HEK293 (cell line): ENCODE results near the gene PLA2G4C.

ENCODE experiments used
- CTCF ChIA-PET: fragments of 350-600 bp; formaldehyde crosslinking; extraction: SDS; loops from one replicate; lab custom pipeline; 2021; ENCODE audit warnings: antibody characterized with exemption; lab: Yijun Ruan, JAX
- POLR2A ChIA-PET: fragments of 300-600 bp; formaldehyde crosslinking; extraction: SDS; loops from one replicate; lab custom pipeline; 2020; ENCODE audit warnings: antibody characterized with exemption, inconsistent platforms; lab: Yijun Ruan, JAX
- H3K27ac ChIP-seq: fragments of 200-500 bp; sonication (Bioruptor generic); 2 replicates; pipeline ENCODE4 v1.5.1; 2014; ENCODE audit warnings: low read depth, low read length, control low read depth, inconsistent platforms; ENCODE audit errors: extremely low read depth
- H3K36me3 ChIP-seq, 2 experiments: fragments of 200-500 bp in 1 of 2; sonication (Bioruptor generic) in 1 of 2; 1 replicate in 1 of 2; 2 replicates in 1 of 2; pipeline ENCODE4 v1.5.1; 2014 to 2017; ENCODE audit warnings: inconsistent platforms in 2 of 2, low read length in 2 of 2; ENCODE audit not compliant: control insufficient read depth in 2 of 2, insufficient read depth in 1 of 2
- H3K4me1 ChIP-seq: fragments of 200-500 bp; sonication (Bioruptor generic); 2 replicates; pipeline ENCODE4 v1.5.1; 2014; ENCODE audit warnings: mild to moderate bottlenecking, low read length, inconsistent platforms; ENCODE audit not compliant: control insufficient read depth, insufficient read depth
- H3K4me3 ChIP-seq: 2 replicates; pipeline ENCODE4 v1.5.1; 2011; ENCODE audit warnings: low read depth, mild to moderate bottlenecking, control low read depth, low read length, moderate library complexity
- H3K9me3 ChIP-seq: fragments of 200-500 bp; sonication (Bioruptor generic); 2 replicates; pipeline ENCODE4 v1.5.1; 2014; ENCODE audit warnings: low read depth, low read length, inconsistent platforms; ENCODE audit not compliant: control insufficient read depth, insufficient read depth
- GLI4 ChIP-seq: fragments of 450-650 bp; formaldehyde crosslinking; IDR thresholded peaks from 2 replicates; pipeline ENCODE4 v1.5.1; 2016; ENCODE audit warnings: missing biosample characterization, missing genetic modification characterization
- HOXA7 ChIP-seq: sonication (generic); formaldehyde crosslinking; IDR thresholded peaks from 2 replicates; pipeline ENCODE4 v1.8.1; 2022; ENCODE audit warnings: missing genetic modification reagents, borderline replicate concordance
- HOXD13 ChIP-seq: sonication (generic); formaldehyde crosslinking; IDR thresholded peaks from 2 replicates; pipeline ENCODE4 v1.8.0; 2022; ENCODE audit warnings: missing genetic modification reagents, borderline replicate concordance
- KLF1 ChIP-seq: fragments of 450-650 bp; formaldehyde crosslinking; IDR thresholded peaks from 2 replicates; pipeline ENCODE4 v1.5.1; 2016; ENCODE audit warnings: missing biosample characterization, missing genetic modification characterization
- KLF16 ChIP-seq: fragments of 450-650 bp; formaldehyde crosslinking; IDR thresholded peaks from 2 replicates; pipeline ENCODE4 v1.5.1; 2017; ENCODE audit warnings: missing biosample characterization, missing genetic modification characterization
- PRDM6 ChIP-seq: fragments of 450-650 bp; formaldehyde crosslinking; IDR thresholded peaks from 2 replicates; pipeline ENCODE4 v1.5.1; 2017; ENCODE audit warnings: missing biosample characterization, missing genetic modification characterization
- ZBTB10 ChIP-seq: fragments of 450-650 bp; formaldehyde crosslinking; IDR thresholded peaks from 2 replicates; pipeline ENCODE4 v1.5.1; 2016; ENCODE audit warnings: missing biosample characterization, missing genetic modification characterization
- ZBTB20 ChIP-seq: fragments of 450-650 bp; formaldehyde crosslinking; IDR thresholded peaks from 2 replicates; pipeline ENCODE4 v1.5.1; 2016; ENCODE audit warnings: missing biosample characterization, missing genetic modification characterization
- ZBTB6 ChIP-seq: fragments of 450-650 bp; formaldehyde crosslinking; IDR thresholded peaks from 2 replicates; pipeline ENCODE4 v1.5.1; 2017; ENCODE audit warnings: missing biosample characterization, missing genetic modification characterization
- ZEB2 ChIP-seq: fragments of 450-650 bp; formaldehyde crosslinking; IDR thresholded peaks from 2 replicates; pipeline ENCODE4 v1.5.1; 2016; ENCODE audit warnings: missing biosample characterization, missing genetic modification characterization
- ZNF169 ChIP-seq: fragments of 450-650 bp; formaldehyde crosslinking; IDR thresholded peaks from 2 replicates; pipeline ENCODE4 v1.5.1; 2016; ENCODE audit warnings: missing biosample characterization, missing genetic modification characterization
- ZNF398 ChIP-seq: fragments of 450-650 bp; formaldehyde crosslinking; IDR thresholded peaks from 2 replicates; pipeline ENCODE4 v1.5.1; 2017; ENCODE audit warnings: missing biosample characterization, missing genetic modification characterization
- ZNF404 ChIP-seq: fragments of 450-650 bp; formaldehyde crosslinking; IDR thresholded peaks from 2 replicates; pipeline ENCODE4 v1.5.1; 2017; ENCODE audit warnings: missing biosample characterization, missing genetic modification characterization
- ZNF501 ChIP-seq: fragments of 450-650 bp; formaldehyde crosslinking; IDR thresholded peaks from 2 replicates; pipeline ENCODE4 v1.5.1; 2016; ENCODE audit warnings: missing biosample characterization, missing genetic modification characterization
- ZNF513 ChIP-seq: fragments of 450-650 bp; IDR thresholded peaks from 2 replicates; pipeline ENCODE4 v1.5.1; 2018; ENCODE audit warnings: missing biosample characterization, missing genetic modification characterization
- ZNF530 ChIP-seq: fragments of 450-650 bp; formaldehyde crosslinking; IDR thresholded peaks from 2 replicates; pipeline ENCODE4 v1.5.1; 2016; ENCODE audit warnings: low read depth, missing biosample characterization, missing genetic modification characterization
- ZNF560 ChIP-seq: fragments of 450-650 bp; formaldehyde crosslinking; IDR thresholded peaks from 2 replicates; pipeline ENCODE4 v1.5.1; 2017; ENCODE audit warnings: missing biosample characterization, missing genetic modification characterization, borderline replicate concordance
- ZNF580 ChIP-seq: fragments of 450-650 bp; formaldehyde crosslinking; IDR thresholded peaks from 2 replicates; pipeline ENCODE4 v1.5.1; 2016; ENCODE audit warnings: missing biosample characterization, missing genetic modification characterization
- ZNF621 ChIP-seq: fragments of 450-650 bp; formaldehyde crosslinking; IDR thresholded peaks from 2 replicates; pipeline ENCODE4 v1.5.1; 2017; ENCODE audit warnings: missing biosample characterization, missing genetic modification characterization
- ZNF664 ChIP-seq: fragments of 450-650 bp; formaldehyde crosslinking; IDR thresholded peaks from 2 replicates; pipeline ENCODE4 v1.5.1; 2016; ENCODE audit warnings: missing biosample characterization, missing genetic modification characterization
- ZNF785 ChIP-seq: fragments of 450-650 bp; formaldehyde crosslinking; IDR thresholded peaks from 2 replicates; pipeline ENCODE4 v1.5.1; 2016; ENCODE audit warnings: missing biosample characterization, missing genetic modification characterization
- ZSCAN16 ChIP-seq: fragments of 450-650 bp; formaldehyde crosslinking; IDR thresholded peaks from 2 replicates; pipeline ENCODE4 v1.5.1; 2016; ENCODE audit warnings: missing biosample characterization, missing genetic modification characterization
- ZSCAN23 ChIP-seq: fragments of 450-650 bp; formaldehyde crosslinking; IDR thresholded peaks from 2 replicates; pipeline ENCODE4 v1.5.1; 2016; ENCODE audit warnings: missing biosample characterization, missing genetic modification characterization

PLA2G4C gene

GRCh38 chr19:48053856-48054255 is 56.8 kb downstream of the PLA2G4C start:
- ChIA-PET CTCF (no interaction called here), POLR2A (no interaction called here)
- Histone ChIP-seq H3K27ac (no peak overlapping the region), H3K4me3 (no peak overlapping the region), H3K36me3 (no peaks in the 10 kb centered on the region), H3K4me1 (no peaks in the 10 kb centered on the region), H3K9me3 (no peaks in the 10 kb centered on the region)
- TF ChIP-seq ZNF169 (tag by site-specific recombination) (no peak), ZBTB6 (no peak), ZNF398 (tag by site-specific recombination) (no peak), ZNF501 (tag by site-specific recombination) (no peak), GLI4 (tag by site-specific recombination) (no peak)

- ChIA-PET CTCF (interaction anchor here (0.8 kb wide), 1 partner anchor 50 kb away, joined by 3 read pairs; no protein-coding TSS in a partner anchor), POLR2A (no interaction called here)
- no peak overlapping the region for H3K4me3 ChIP-seq
- no peaks in the 10 kb centered on the region for H3K9me3 ChIP-seq
- H3K27ac ChIP-seq = no peak overlapping the region
- no peaks in the 10 kb centered on the region for H3K36me3 ChIP-seq
- H3K4me1 ChIP-seq = no peaks in the 10 kb centered on the region
- TF ChIP-seq ZSCAN23 (tag by site-specific recombination) = no peak
- no peak for TF ChIP-seq HOXA7
- TF ChIP-seq ZBTB20 (tag by site-specific recombination) = no peak
- no peak for TF ChIP-seq ZNF664
- TF ChIP-seq ZBTB10 (tag by site-specific recombination) = no peak
- no peak for TF ChIP-seq ZNF404
- TF ChIP-seq KLF1 (tag by site-specific recombination) = no peak
- TF ChIP-seq ZNF580 (tag by site-specific recombination) = no peak
- no peak for TF ChIP-seq HOXD13
- no peak for TF ChIP-seq ZNF530 (tag by site-specific recombination)
- TF ChIP-seq ZEB2 (tag by site-specific recombination) = no peak
- no peak for TF ChIP-seq KLF16
Observed at GRCh38 chr19:48053076-48053475, 57.5 kb downstream of the PLA2G4C start.

- no peak overlapping the region for H3K4me3 ChIP-seq
- H3K4me1 ChIP-seq = no peaks in the 10 kb centered on the region
- no peaks in the 10 kb centered on the region for H3K36me3 ChIP-seq
- no peaks in the 10 kb centered on the region for H3K9me3 ChIP-seq
- POLR2A ChIA-PET = no interaction called here
- H3K27ac ChIP-seq = no peak overlapping the region
- CTCF ChIA-PET = no interaction called here
- no peak for TF ChIP-seq PRDM6 (tag by site-specific recombination)
- TF ChIP-seq ZSCAN16 = no peak
- no peak for TF ChIP-seq ZNF513 (tag by site-specific recombination)
- no peak for TF ChIP-seq ZNF785 (tag by site-specific recombination)
- TF ChIP-seq ZNF621 (tag by site-specific recombination) = no peak
- TF ChIP-seq ZNF560 = no peak
Observed at GRCh38 chr19:48051335-48052033, 59.1 kb downstream of the PLA2G4C start.
